B cell (primary cell): ENCODE data around the gene HDGF. TPM values are rescaled to one million over a fixed set of nuclear protein-coding genes. Genes with fewer than 3 reads are reported as not detected.

Experiments
- ATAC-seq: fragments of 200-7000 bp; cut with Tn5 transposase; one replicate; pipeline ENCODE4 v1.10.0; 2021; ENCODE audit warnings: low read depth, mild to moderate bottlenecking, moderate number of reproducible peaks, moderate library complexity
- CTCF ChIA-PET: fragments of 350-600 bp; sonication (Branson Sonifier 250); formaldehyde crosslinking; loops from one replicate; lab custom pipeline; 2021; ENCODE audit warnings: antibody characterized with exemption, inconsistent platforms; lab: Charles Lee
- POLR2A ChIA-PET: fragments of 350-600 bp; sonication (Branson Sonifier 250); formaldehyde crosslinking; loops from one replicate; lab custom pipeline; 2021; ENCODE audit warnings: antibody characterized with exemption; lab: Charles Lee
- DNase-seq: peaks from one replicate; pipeline ENCODE4 v3.0.0; 2013
- H2AFZ ChIP-seq: 2 replicates; pipeline ENCODE4 v1.6.1; 2012; ENCODE audit warnings: mild to moderate bottlenecking, low read depth, low read length; ENCODE audit not compliant: insufficient read depth, poor library complexity, severe bottlenecking
- H3K27ac ChIP-seq, 2 donors: 1 replicate in 1 of 2; 2 replicates in 1 of 2; pipeline ENCODE4 v1.5.1; 2012 to 2013; ENCODE audit warnings: low read length in 2 of 2, mild to moderate bottlenecking in 2 of 2, moderate library complexity in 1 of 2
- H3K27me3 ChIP-seq, 4 experiments: fragments of 200-600 bp in 1 of 4; sonication (generic) in 1 of 4; replicated peaks in 1 of 4; 1 replicate in 2 of 4; 2 replicates in 2 of 4; pipeline versions ENCODE4 v1.6.1 to v1.7.0; 2013 to 2016; ENCODE audit warnings: low read length in 3 of 4, mild to moderate bottlenecking in 2 of 4, mixed read lengths in 1 of 4, moderate library complexity in 1 of 4; ENCODE audit not compliant: insufficient read depth in 4 of 4, control insufficient read depth in 3 of 4; ENCODE audit errors: control extremely low read depth in 1 of 4
- H3K36me3 ChIP-seq, 2 experiments: replicated peaks in 1 of 2; 1 replicate in 1 of 2; 2 replicates in 1 of 2; pipeline versions ENCODE4 v1.6.1 to v1.7.1; 2013; ENCODE audit warnings: low read length in 1 of 2; ENCODE audit not compliant: insufficient read depth in 2 of 2, control insufficient read depth in 1 of 2; ENCODE audit errors: control extremely low read depth in 1 of 2, extremely low read depth in 1 of 2
- H3K4me1 ChIP-seq, 2 donors: fragments of 200-600 bp in 1 of 2; sonication (generic) in 1 of 2; 1 replicate in 1 of 2; 2 replicates in 1 of 2; pipeline versions ENCODE4 v1.5.1 to v1.6.1; 2013 to 2017; ENCODE audit warnings: low read length in 2 of 2; ENCODE audit not compliant: control insufficient read depth in 2 of 2, insufficient read depth in 2 of 2
- H3K4me2 ChIP-seq: replicated peaks from 2 replicates; pipeline ENCODE3; 2012; ENCODE audit warnings: mild to moderate bottlenecking, low read depth, low read length; ENCODE audit not compliant: poor library complexity, severe bottlenecking
- H3K4me3 ChIP-seq, 5 experiments: fragments of 200-600 bp in 1 of 5; sonication (generic) in 1 of 5; 1 replicate in 3 of 5; 2 replicates in 2 of 5; pipeline versions ENCODE4 v1.5.1 to v1.7.0; 2011 to 2016; ENCODE audit warnings: low read length in 4 of 5, mild to moderate bottlenecking in 4 of 5, low read depth in 2 of 5, control low read depth in 1 of 5, moderate library complexity in 1 of 5; ENCODE audit not compliant: insufficient read depth in 1 of 5; ENCODE audit errors: control extremely low read depth in 1 of 5, extremely low read depth in 1 of 5
- H3K79me2 ChIP-seq: fragments of 200-600 bp; sonication (generic); one replicate; pipeline ENCODE4 v1.6.0; 2016; ENCODE audit warnings: low read length; ENCODE audit not compliant: control insufficient read depth, insufficient read depth
- H3K9ac ChIP-seq: fragments of 200-600 bp; sonication (generic); 2 replicates; pipeline ENCODE4 v1.6.1; 2017; ENCODE audit warnings: mild to moderate bottlenecking, low read length, moderate library complexity
- H3K9me3 ChIP-seq, 3 donors: one replicate each; pipeline versions ENCODE4 v1.6.1 to v1.7.1; 2013; ENCODE audit warnings: low read length in 2 of 3; ENCODE audit not compliant: control insufficient read depth in 2 of 3, insufficient read depth in 1 of 3; ENCODE audit errors: control extremely low read depth in 1 of 3
- H4K20me1 ChIP-seq: 2 replicates; pipeline ENCODE4 v1.6.0; 2012; ENCODE audit warnings: mild to moderate bottlenecking, low read length; ENCODE audit not compliant: insufficient read depth, control insufficient read depth, poor library complexity, severe bottlenecking
- H3K27ac Mint-ChIP-seq: one replicate; pipeline ENCODE4 v1.8.0; 2021; ENCODE audit warnings: mixed read lengths
- H3K27me3 Mint-ChIP-seq: one replicate; pipeline ENCODE4 v1.8.0; 2021; ENCODE audit warnings: mixed read lengths
- H3K4me1 Mint-ChIP-seq: one replicate; pipeline ENCODE4 v1.8.0; 2021; ENCODE audit warnings: mixed read lengths
- H3K4me3 Mint-ChIP-seq: one replicate; pipeline ENCODE4 v1.8.0; 2021; ENCODE audit warnings: mixed read lengths
- H3K9me3 Mint-ChIP-seq: one replicate; pipeline ENCODE4 v1.8.0; 2022; ENCODE audit warnings: mixed read lengths; ENCODE audit not compliant: insufficient read depth
- EZH2 ChIP-seq: IDR thresholded peaks from 2 replicates; pipeline ENCODE4 v1.6.1; 2012; ENCODE audit warnings: borderline replicate concordance, low read depth, mild to moderate bottlenecking, moderate library complexity, low read length; ENCODE audit not compliant: insufficient read depth, poor library complexity, severe bottlenecking
- WGBS: methylation state at CpG from one replicate; pipeline ENCODE4 v1.1.5; 2013; ENCODE audit warnings: missing lambda C conversion rate; ENCODE audit not compliant: insufficient coverage; 5-methylcytosine and 5-hydroxymethylcytosine counted together
- intact Hi-C: fragments of 100-400 bp; cut with micrococcal nuclease; formaldehyde crosslinking; loops from one replicate; pipeline ENCODE4 v1.10.0; 2022
- polyA plus RNA-seq: library from polyadenylated mRNA; depleted of rRNA; stranded (reverse); fragments of >200 nt; gene quantifications from 2 replicates; pipeline ENCODE4 v1.2.3, GENCODE V29; 2012
- total RNA-seq, 2 donors: library from RNA; stranded (reverse); fragments of 120-200 nt in 1 of 2; gene quantifications; 1 replicate in 1 of 2; 2 replicates in 1 of 2; pipeline versions ENCODE4 v1.2.3 to v1.2.4, GENCODE V29; 2013 to 2022
- TF ChIP-seq, protein P1 (sequence below): fragments of 200-600 bp; IDR thresholded peaks from one replicate; pipeline ENCODE4 v1.8.0; 2022; ENCODE audit warnings: antibody characterized with exemption, mild to moderate bottlenecking

HDGF gene
- total and polyA plus RNA-seq, 2 donors (not counting 1 experiment from before 2014, with no cell fraction given) = 40.3 to 89.9 TPM

DNA sequence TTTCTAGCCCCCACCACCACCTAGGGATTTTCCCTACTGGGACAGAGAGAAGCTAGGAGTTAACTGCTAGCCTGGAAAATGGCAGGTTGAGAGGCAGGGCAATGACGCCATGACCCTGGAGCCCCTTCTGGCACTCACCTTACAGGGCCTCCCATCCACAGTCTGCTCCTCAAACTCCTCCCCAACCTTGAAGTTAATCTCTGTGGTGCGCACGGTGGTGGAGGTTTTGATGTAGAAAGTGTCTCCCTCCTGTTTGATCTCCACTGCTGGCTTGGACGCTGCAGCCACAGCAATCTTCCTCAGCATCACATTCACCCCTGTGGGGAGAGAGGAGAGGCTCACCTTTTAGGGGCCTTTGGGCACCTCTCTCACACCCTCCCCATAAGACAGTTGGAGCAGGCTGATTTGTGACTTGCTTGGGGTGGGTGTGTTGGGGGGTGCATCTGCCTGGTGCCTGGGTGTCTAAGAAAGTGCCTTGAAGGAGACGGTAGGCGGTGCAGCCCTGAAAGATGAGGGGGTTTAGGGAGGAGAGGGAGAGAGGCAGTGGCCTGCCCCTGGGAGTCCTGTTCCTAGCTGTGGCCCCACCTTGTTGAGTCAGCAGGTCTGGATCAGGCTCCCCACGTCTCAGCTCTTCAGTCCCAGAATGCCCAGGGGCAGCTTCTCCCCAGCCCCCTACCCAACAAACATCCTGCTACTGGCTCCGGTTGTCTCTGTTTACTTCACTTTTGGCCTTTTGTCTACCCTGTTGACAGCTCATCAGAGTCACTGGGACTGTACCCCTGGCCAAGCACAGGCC, 50.5 kb downstream of the HDGF start:
- ATAC-seq (no peak), DNase-seq (no peak)
- H3K4me2 ChIP-seq = no peak overlapping the region
- intact Hi-C loops = no loop called here
- Mint-ChIP-seq H3K27ac (no peak overlapping the region), H3K4me3 (no peak overlapping the region), H3K4me1 (peaks cover 21% of the 10 kb centered on the region), H3K27me3 (peaks cover 51% of the 10 kb centered on the region), H3K9me3 (no peaks in the 10 kb centered on the region)
- 81% methylated on average over 4 of the region's 8 CpGs for WGBS
- no peaks in the 10 kb centered on the region for H3K79me2 ChIP-seq
- H2AFZ ChIP-seq = no peak overlapping the region
- H3K4me1 ChIP-seq = peaks cover 18 to 22% of the 10 kb centered on the region in 2 donors
- peaks cover 3 to 69% (median 36%) of the 10 kb centered on the region in 4 experiments for H3K27me3 ChIP-seq
- no peak overlapping the region for H3K4me3 ChIP-seq
- TF ChIP-seq, protein P1, sequence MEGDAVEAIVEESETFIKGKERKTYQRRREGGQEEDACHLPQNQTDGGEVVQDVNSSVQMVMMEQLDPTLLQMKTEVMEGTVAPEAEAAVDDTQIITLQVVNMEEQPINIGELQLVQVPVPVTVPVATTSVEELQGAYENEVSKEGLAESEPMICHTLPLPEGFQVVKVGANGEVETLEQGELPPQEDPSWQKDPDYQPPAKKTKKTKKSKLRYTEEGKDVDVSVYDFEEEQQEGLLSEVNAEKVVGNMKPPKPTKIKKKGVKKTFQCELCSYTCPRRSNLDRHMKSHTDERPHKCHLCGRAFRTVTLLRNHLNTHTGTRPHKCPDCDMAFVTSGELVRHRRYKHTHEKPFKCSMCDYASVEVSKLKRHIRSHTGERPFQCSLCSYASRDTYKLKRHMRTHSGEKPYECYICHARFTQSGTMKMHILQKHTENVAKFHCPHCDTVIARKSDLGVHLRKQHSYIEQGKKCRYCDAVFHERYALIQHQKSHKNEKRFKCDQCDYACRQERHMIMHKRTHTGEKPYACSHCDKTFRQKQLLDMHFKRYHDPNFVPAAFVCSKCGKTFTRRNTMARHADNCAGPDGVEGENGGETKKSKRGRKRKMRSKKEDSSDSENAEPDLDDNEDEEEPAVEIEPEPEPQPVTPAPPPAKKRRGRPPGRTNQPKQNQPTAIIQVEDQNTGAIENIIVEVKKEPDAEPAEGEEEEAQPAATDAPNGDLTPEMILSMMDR = no peak
- no peak for TF ChIP-seq EZH2
- H4K20me1 ChIP-seq = peaks cover 7% of the 10 kb centered on the region
- peaks cover 0 to 3% (median 0%) of the 10 kb centered on the region in 3 donors for H3K9me3 ChIP-seq
- H3K36me3 ChIP-seq = no peaks in the 10 kb centered on the region
- H3K9ac ChIP-seq = no peak overlapping the region
- no peak overlapping the region for H3K27ac ChIP-seq
- ChIA-PET POLR2A (no interaction called here), CTCF (interaction anchor here (1.2 kb wide), 2 partner anchors 11 to 13 kb away, joined by 3 to 10 read pairs; no protein-coding TSS in a partner anchor)

GRCh38 chr1:156698995-156699394, 52.5 kb downstream of the HDGF start:
- Mint-ChIP-seq H3K27me3 (peaks cover 51% of the 10 kb centered on the region), H3K9me3 (no peaks in the 10 kb centered on the region), H3K4me3 (no peak overlapping the region), H3K4me1 (peaks cover 3% of the 10 kb centered on the region), H3K27ac (peak overlapping the region; percentile 41)
- Histone ChIP-seq H3K9me3 (peaks cover 0 to 3% (median 0%) of the 10 kb centered on the region in 3 donors), H3K36me3 (no peaks in the 10 kb centered on the region), H2AFZ (no peak overlapping the region), H3K4me2 (no peak overlapping the region), H3K4me1 (peaks cover 0 to 3% of the 10 kb centered on the region in 2 donors), H3K27me3 (peaks cover 2 to 58% (median 27%) of the 10 kb centered on the region in 4 experiments), H4K20me1 (no peaks in the 10 kb centered on the region), H3K9ac (no peak overlapping the region), H3K4me3 (no peak overlapping the region), H3K27ac (no peak overlapping the region), H3K79me2 (no peaks in the 10 kb centered on the region)
- 83% methylated on average over 1 of the region's 1 CpG for WGBS
- intact Hi-C loops = no loop called here
- ChIA-PET CTCF (interaction anchor here (0.7 to 3.4 kb wide), 3 partner anchors 9 to 26 kb away, joined by 3 to 12 read pairs (median 3); no protein-coding TSS in a partner anchor), POLR2A (no interaction called here)
- TF ChIP-seq EZH2 = no peak
- TF ChIP-seq, protein P1 = no peak
- DNase-seq (no peak), ATAC-seq (no peak)
